Activated T-helper 1 cell treated with anti-CD3 and anti-CD28 coated beads, Interleukin-12 subunit alpha, Interleukin-12 subunit beta, Interleukin-2, Interleukin-4 antibody, amounts not matched to agents 30 ng/mL and 10 ng/mL and 1 ng/mL, durations not matched to agents 14 hours and 24 hours and 36 hours (primary cell): Measurements from ENCODE around the gene NIT2. TPM values are rescaled to one million over a fixed set of nuclear protein-coding genes. Genes with fewer than 3 reads are reported as not detected.

Source experiments
- DNase-seq: peaks from one replicate; pipeline ENCODE4 v3.0.0; 2021; ENCODE audit warnings: low spot score
- H3K27ac Mint-ChIP-seq: one replicate; pipeline ENCODE4 v1.8.0; 2021; ENCODE audit warnings: mild to moderate bottlenecking, mixed read lengths
- H3K27me3 Mint-ChIP-seq: one replicate; pipeline ENCODE4 v1.8.0; 2022; ENCODE audit warnings: mild to moderate bottlenecking, moderate library complexity, mixed read lengths; ENCODE audit not compliant: insufficient read depth
- H3K36me3 Mint-ChIP-seq: one replicate; pipeline ENCODE4 v1.8.0; 2021; ENCODE audit warnings: low read depth, mixed read lengths
- H3K4me1 Mint-ChIP-seq: one replicate; pipeline ENCODE4 v1.8.0; 2021; ENCODE audit warnings: low read depth, mixed read lengths
- H3K4me3 Mint-ChIP-seq: one replicate; pipeline ENCODE4 v1.8.0; 2021; ENCODE audit warnings: mild to moderate bottlenecking, moderate library complexity, mixed read lengths
- H3K9me3 Mint-ChIP-seq: one replicate; pipeline ENCODE4 v1.8.0; 2021; ENCODE audit warnings: mixed read lengths
- intact Hi-C: fragments of 100-400 bp; cut with micrococcal nuclease; formaldehyde crosslinking; loops from one replicate; pipeline ENCODE4 v1.15.1; 2024
- total RNA-seq: library from RNA; stranded (reverse); gene quantifications from 2 replicates; pipeline ENCODE4 v1.2.3, GENCODE V29; 2022

The NIT2 gene
- total RNA-seq, 1 donor from 2014 or later, result 69.5 TPM

DNA sequence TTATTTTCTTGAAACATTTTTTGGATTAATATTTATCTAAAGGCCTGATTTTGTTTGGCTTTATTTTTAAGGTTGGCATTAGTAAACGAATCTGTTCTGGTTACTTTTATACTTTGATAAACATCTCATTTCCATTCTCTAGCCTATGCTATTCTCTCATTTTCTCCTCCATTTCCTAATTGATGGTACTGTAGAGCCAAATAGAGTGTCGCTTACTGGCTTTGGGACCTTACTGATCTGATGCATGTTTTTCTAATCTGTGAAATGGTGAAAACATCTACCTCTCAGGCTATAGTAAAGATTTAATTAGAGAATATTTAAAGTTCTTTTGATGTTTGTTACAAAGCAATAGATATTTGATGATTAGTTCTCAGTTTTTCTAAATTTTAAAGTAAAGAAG is 68.3 kb downstream of the NIT2 start:
- Mint-ChIP-seq H3K27ac (peak overlapping the region; percentile 19), H3K9me3 (peaks cover 8% of the 10 kb centered on the region), H3K4me1 (peaks cover 56% of the 10 kb centered on the region), H3K4me3 (peak overlapping the region; percentile 96), H3K36me3 (peaks cover 19% of the 10 kb centered on the region), H3K27me3 (peaks cover 2% of the 10 kb centered on the region)
- intact Hi-C loops, result loop anchor here (5.0 kb wide), 2 partner anchors 331 to 571 kb away; no protein-coding TSS in a partner anchor
- DNase-seq, result no peak

DNA sequence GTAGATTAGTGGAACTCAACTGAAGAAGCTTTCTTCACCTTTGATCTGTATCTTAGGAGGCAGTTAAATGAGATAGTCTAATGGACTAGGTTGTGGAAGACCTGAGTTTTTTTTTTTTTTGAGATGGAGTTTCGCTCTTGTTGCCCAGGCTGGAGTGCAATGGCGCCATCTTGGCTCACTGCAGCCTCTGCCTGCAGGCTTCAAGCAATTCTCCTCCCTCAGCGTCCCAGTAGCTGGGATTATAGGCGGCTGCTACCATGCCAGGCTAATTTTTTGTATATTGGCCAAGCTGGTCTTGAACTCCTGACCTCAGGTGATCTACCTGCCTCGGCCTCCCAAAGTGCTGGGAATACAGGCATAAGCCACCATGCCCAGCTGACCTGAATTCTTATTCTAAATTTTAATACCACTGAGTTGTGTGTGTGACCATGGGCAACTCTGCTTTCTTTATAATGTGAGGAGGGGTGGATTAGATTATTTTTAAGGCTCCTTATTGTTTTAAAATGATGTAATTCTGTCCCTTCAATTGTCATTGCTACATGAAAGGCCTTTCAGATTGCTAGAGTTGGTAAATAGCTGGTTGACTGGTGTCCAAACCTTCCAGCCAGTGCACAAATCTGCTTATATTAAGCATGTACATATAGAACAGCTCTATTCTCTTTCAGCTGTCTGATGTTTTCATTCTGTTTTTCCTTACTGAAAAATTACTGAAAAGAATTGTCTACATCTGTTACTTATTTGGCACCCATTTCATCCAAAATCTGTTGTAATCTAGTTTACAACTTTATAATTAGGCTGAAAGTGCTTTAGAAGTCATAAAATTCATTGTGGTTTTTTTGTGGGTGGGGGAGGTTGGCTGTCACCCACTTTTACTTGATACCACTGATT is 69.0 kb downstream of the NIT2 start:
- DNase-seq, result no peak
- peaks cover 52% of the 10 kb centered on the region for H3K4me1 Mint-ChIP-seq
- H3K4me3 Mint-ChIP-seq, result peak overlapping the region; percentile 96
- H3K27me3 Mint-ChIP-seq, result peaks cover 2% of the 10 kb centered on the region
- intact Hi-C loops, result loop anchor here (5.0 kb wide), 2 partner anchors 331 to 571 kb away; no protein-coding TSS in a partner anchor
- H3K36me3 Mint-ChIP-seq, result peaks cover 16% of the 10 kb centered on the region
- H3K27ac Mint-ChIP-seq, result no peak overlapping the region
- peaks cover 10% of the 10 kb centered on the region for H3K9me3 Mint-ChIP-seq

DNA sequence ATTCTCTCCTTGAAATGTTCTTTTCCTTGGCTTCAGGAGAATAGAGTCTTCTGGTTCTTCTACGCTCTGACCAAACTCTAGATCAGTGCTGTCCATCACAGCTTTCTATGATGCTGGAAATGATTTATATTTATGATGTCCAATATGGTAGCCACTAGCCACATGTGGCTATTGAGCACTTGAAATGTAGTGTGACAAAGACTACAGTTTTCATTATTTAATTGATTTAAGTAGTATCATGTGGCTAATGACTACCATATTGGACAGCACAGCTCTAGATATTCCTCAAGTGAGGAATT is 69.6 kb downstream of the NIT2 start:
- H3K27ac Mint-ChIP-seq, result no peak overlapping the region
- peaks cover 16% of the 10 kb centered on the region for H3K36me3 Mint-ChIP-seq
- H3K4me1 Mint-ChIP-seq, result peaks cover 46% of the 10 kb centered on the region
- DNase-seq, result no peak
- H3K27me3 Mint-ChIP-seq, result peaks cover 2% of the 10 kb centered on the region
- intact Hi-C loops, result loop anchor here (5.0 kb wide), 2 partner anchors 332 to 572 kb away; no protein-coding TSS in a partner anchor
- peaks cover 10% of the 10 kb centered on the region for H3K9me3 Mint-ChIP-seq
- no peak overlapping the region for H3K4me3 Mint-ChIP-seq

DNA sequence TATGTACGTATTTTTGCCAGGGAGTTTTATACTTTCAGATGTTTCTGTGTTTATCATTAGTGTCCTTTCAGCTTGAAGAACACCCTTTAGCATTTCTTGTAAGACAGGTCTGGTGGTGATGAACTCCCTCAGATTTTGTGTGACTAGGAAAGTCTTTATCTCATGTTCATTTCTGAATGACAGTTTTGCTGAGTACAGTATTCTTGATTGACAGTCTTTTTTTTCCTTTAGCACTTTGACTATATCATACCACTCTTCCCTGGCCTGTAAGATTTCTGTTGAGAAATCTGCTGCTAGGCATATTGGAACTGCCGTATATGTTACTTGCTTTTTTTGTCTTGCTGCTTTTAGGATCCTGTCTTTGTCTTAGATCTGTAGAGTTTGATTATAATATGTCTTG is 72.6 kb downstream of the NIT2 start:
- H3K36me3 Mint-ChIP-seq, result peaks cover 16% of the 10 kb centered on the region
- DNase-seq, result no peak
- peaks cover 21% of the 10 kb centered on the region for H3K4me1 Mint-ChIP-seq
- no peak overlapping the region for H3K27ac Mint-ChIP-seq
- no peak overlapping the region for H3K4me3 Mint-ChIP-seq
- H3K27me3 Mint-ChIP-seq, result no peaks in the 10 kb centered on the region
- intact Hi-C loops, result no loop called here
- H3K9me3 Mint-ChIP-seq, result peaks cover 10% of the 10 kb centered on the region

DNA sequence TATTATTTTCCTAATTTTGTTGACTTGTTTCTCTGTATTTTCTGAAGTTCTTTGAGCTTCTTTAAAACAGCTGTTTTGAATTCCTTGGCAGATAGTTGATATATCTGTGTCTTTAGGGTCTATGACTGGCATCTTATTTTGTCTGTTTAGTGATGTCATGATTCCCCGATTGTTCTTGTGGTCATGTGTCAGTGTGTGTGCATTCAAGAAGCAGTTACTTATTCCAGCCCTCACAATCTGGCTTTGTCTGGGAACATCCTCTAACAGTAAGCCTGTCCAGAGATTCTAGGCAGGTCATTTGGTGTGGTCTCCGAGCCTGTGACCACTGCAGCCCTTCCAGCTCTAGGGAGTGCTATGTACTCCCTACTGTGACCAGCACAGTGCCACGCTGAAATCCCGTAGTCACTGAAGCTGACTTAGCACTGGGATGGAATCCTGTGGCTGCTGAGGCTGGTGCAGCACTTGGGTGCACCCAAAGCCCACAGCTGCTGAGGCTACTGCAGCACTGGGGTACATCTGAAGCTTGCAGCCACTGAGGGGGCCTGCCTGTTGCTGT is 73.5 kb downstream of the NIT2 start:
- intact Hi-C loops, result no loop called here
- H3K36me3 Mint-ChIP-seq, result peaks cover 16% of the 10 kb centered on the region
- no peaks in the 10 kb centered on the region for H3K27me3 Mint-ChIP-seq
- DNase-seq, result no peak
- H3K27ac Mint-ChIP-seq, result no peak overlapping the region
- H3K4me1 Mint-ChIP-seq, result peaks cover 12% of the 10 kb centered on the region
- H3K9me3 Mint-ChIP-seq, result peaks cover 10% of the 10 kb centered on the region
- no peak overlapping the region for H3K4me3 Mint-ChIP-seq

Other genes with a start within 250 kb of the NIT2 start
- 2.0 and 2.9 TPM in 2 replicates for gene FILIP1L, start 220.3 kb upstream of the NIT2 start, total RNA-seq
- gene TBC1D23, start 73.8 kb upstream of the NIT2 start, total RNA-seq, result 18.3 and 19.0 TPM in 2 replicates
- gene TOMM70, start 66.3 kb downstream of the NIT2 start, total RNA-seq, result 60.0 and 62.9 TPM in 2 replicates
- 2.4 and 2.6 TPM in 2 replicates for gene LNP1, start 66.8 kb downstream of the NIT2 start, total RNA-seq
- 0.13 and 0.34 TPM in 2 replicates for gene TMEM45A, start 157.9 kb downstream of the NIT2 start, total RNA-seq